GM12878 (cell line): ENCODE results near the gene HRCT1. TPM values are rescaled to one million over a fixed set of nuclear protein-coding genes. Genes with fewer than 3 reads are reported as not detected.

Source experiments
- ATAC-seq: fragments of 200-7000 bp; cut with Tn5 transposase; 3 replicates; pipeline ENCODE4 v1.9.1; 2020; ENCODE audit warnings: mild to moderate bottlenecking, moderate library complexity
- BruUV-seq: library from RNA; stranded (reverse); fragments of 400-500 nt; replicated peaks from 2 replicates; lab custom pipeline; 2021; lab: Mats Ljungman, UMichigan
- CTCF ChIA-PET: fragments of 300-600 bp; sonication (Branson Sonifier 250); formaldehyde crosslinking; extraction: SDS; loops from one replicate; lab custom pipeline; 2021; ENCODE audit warnings: inconsistent platforms; lab: Yijun Ruan, JAX
- POLR2A ChIA-PET: fragments of 350-600 bp; formaldehyde crosslinking; extraction: SDS; loops from one replicate; lab custom pipeline; 2021; ENCODE audit warnings: inconsistent platforms; lab: Charles Lee
- RAD21 ChIA-PET: fragments of 300-600 bp; sonication (Branson Sonifier 250); formaldehyde crosslinking; loops from one replicate; lab custom pipeline; 2023; ENCODE audit warnings: antibody characterized with exemption; ENCODE audit not compliant: unreplicated experiment; lab: Charles Lee
- SMC1A ChIA-PET: fragments of 300-600 bp; sonication (Branson Sonifier 250); formaldehyde crosslinking; loops from one replicate; lab custom pipeline; 2023; ENCODE audit not compliant: unreplicated experiment, uncharacterized antibody; lab: Charles Lee
- DNase-seq: peaks from one replicate; pipeline ENCODE4 v3.0.0-alpha.2; 2011; ENCODE audit warnings: low read depth, low spot score
- FAIRE-seq: peaks from 3 replicates; lab custom pipeline; 2011; peaks lifted over from hg19 to GRCh38; lab: Jason Lieb, UNC
- H2AFZ ChIP-seq: 2 replicates; pipeline ENCODE4 v1.6.0; 2011; ENCODE audit warnings: low read depth, low read length, control low read depth; ENCODE audit not compliant: control insufficient read depth
- H3K27ac ChIP-seq: 2 replicates; pipeline ENCODE4 v1.5.1; 2011; ENCODE audit warnings: control low read depth; ENCODE audit not compliant: control insufficient read depth, insufficient read depth
- H3K27me3 ChIP-seq, 2 experiments: replicated peaks in 1 of 2; 2 replicates each; pipeline versions ENCODE4 v1.6.0 to v1.6.1; 2011; ENCODE audit warnings: low read length in 1 of 2; ENCODE audit not compliant: control insufficient read depth in 2 of 2, insufficient read depth in 2 of 2
- H3K36me3 ChIP-seq, 2 experiments: 2 replicates each; pipeline ENCODE4 v1.5.1; 2011; ENCODE audit warnings: low read length in 1 of 2; ENCODE audit not compliant: control insufficient read depth in 2 of 2, insufficient read depth in 2 of 2
- H3K4me1 ChIP-seq: 2 replicates; pipeline ENCODE4 v1.6.1; 2011; ENCODE audit warnings: mild to moderate bottlenecking, low read length, moderate library complexity, mixed read lengths; ENCODE audit not compliant: control insufficient read depth, insufficient read depth
- H3K4me2 ChIP-seq: 2 replicates; pipeline ENCODE4 v1.6.0; 2011; ENCODE audit warnings: control low read depth; ENCODE audit not compliant: control insufficient read depth, insufficient read depth
- H3K4me3 ChIP-seq: fragments of 200-600 bp; sonication (generic); 2 replicates; pipeline ENCODE4 v1.5.1; 2016
- H3K79me2 ChIP-seq: 2 replicates; pipeline ENCODE4 v1.6.0; 2011; ENCODE audit warnings: low read length; ENCODE audit not compliant: control insufficient read depth, insufficient read depth
- H3K9ac ChIP-seq: 2 replicates; pipeline ENCODE4 v1.8.0; 2011; ENCODE audit warnings: low read length, control low read depth, mixed read lengths; ENCODE audit not compliant: control insufficient read depth, insufficient read depth
- H3K9me3 ChIP-seq: replicated peaks from 3 replicates; pipeline ENCODE4 v1.5.1; 2011; ENCODE audit warnings: mild to moderate bottlenecking, low read length; ENCODE audit not compliant: control insufficient read depth, insufficient read depth
- H4K20me1 ChIP-seq: 2 replicates; pipeline ENCODE4 v1.6.0; 2011; ENCODE audit not compliant: control insufficient read depth, insufficient read depth
- ASH2L ChIP-seq: fragments of 300-600, 200-600 bp; sonication (generic); IDR thresholded peaks from 2 replicates; pipeline ENCODE4 v1.6.1; 2017; ENCODE audit warnings: low read depth, mild to moderate bottlenecking, borderline replicate concordance
- CTCF ChIP-seq, 3 experiments: IDR thresholded peaks in 2 of 3; conservative IDR thresholded peaks in 1 of 3; 2 replicates each; pipeline ENCODE4 v1.5.1; 2011; ENCODE audit warnings: low read depth in 3 of 3, low read length in 3 of 3, mild to moderate bottlenecking in 3 of 3, control low read depth in 2 of 3, moderate library complexity in 2 of 3, inconsistent platforms in 1 of 3, mixed read lengths in 1 of 3; ENCODE audit not compliant: control insufficient read depth in 2 of 3, insufficient read depth in 1 of 3; ENCODE audit errors: extremely low read depth in 1 of 3
- EGR1 ChIP-seq, 2 experiments: IDR thresholded peaks; 1 replicate in 1 of 2; 2 replicates in 1 of 2; pipeline ENCODE4 v1.6.1; 2011 to 2012; ENCODE audit warnings: low read depth in 2 of 2, low read length in 2 of 2, borderline replicate concordance in 1 of 2, mild to moderate bottlenecking in 1 of 2, moderate library complexity in 1 of 2
- IKZF1 ChIP-seq: fragments of 450-650 bp; conservative IDR thresholded peaks from 2 replicates; pipeline ENCODE4 v1.6.1; 2017; ENCODE audit warnings: antibody characterized with exemption, mild to moderate bottlenecking
- MEF2B ChIP-seq: fragments of 450-650 bp; IDR thresholded peaks from 2 replicates; pipeline ENCODE4 v1.6.1; 2018; ENCODE audit warnings: mild to moderate bottlenecking, moderate library complexity; ENCODE audit not compliant: partially characterized antibody, poor library complexity, severe bottlenecking
- MLLT1 ChIP-seq: fragments of 450-650 bp; IDR thresholded peaks from 2 replicates; pipeline ENCODE4 v1.6.1; 2016; ENCODE audit warnings: mild to moderate bottlenecking
- NR2C1 ChIP-seq: fragments of 450-650 bp; IDR thresholded peaks from 2 replicates; pipeline ENCODE4 v1.6.1; 2017; ENCODE audit warnings: antibody characterized with exemption, mild to moderate bottlenecking, moderate library complexity
- PML ChIP-seq: IDR thresholded peaks from 2 replicates; pipeline ENCODE4 v1.6.1; 2012; ENCODE audit warnings: low read length, inconsistent platforms
- RUNX3 ChIP-seq: IDR thresholded peaks from 2 replicates; pipeline ENCODE4 v1.6.1; 2012; ENCODE audit warnings: low read length, inconsistent platforms
- SMAD5 ChIP-seq: IDR thresholded peaks from 2 replicates; pipeline ENCODE4 v1.6.1; 2016; ENCODE audit warnings: antibody characterized with exemption, low read depth
- TBL1XR1 ChIP-seq: IDR thresholded peaks from 2 replicates; pipeline ENCODE4 v1.6.1; 2012; ENCODE audit warnings: low read depth, low read length, improper control_type of control experiment
- ZBTB33 ChIP-seq: fragments of 450-650 bp; IDR thresholded peaks from 2 replicates; pipeline ENCODE4 v1.6.1; 2017; ENCODE audit warnings: mild to moderate bottlenecking
- WGBS: methylation state at CpG from one replicate; pipeline ENCODE4 v1.1.6; 2016; ENCODE audit warnings: low lambda C conversion rate; ENCODE audit not compliant: insufficient replicate concordance, insufficient coverage; ENCODE audit errors: missing lambda C conversion rate; 5-methylcytosine and 5-hydroxymethylcytosine counted together
- in situ Hi-C: fragments of 300-500 bp; cut with MboI; formaldehyde crosslinking; loops from 9 replicates; pipeline ENCODE4 v1.14.3; 2018; ENCODE audit warnings: mixed read lengths
- intact Hi-C: fragments of 100-400 bp; cut with micrococcal nuclease; formaldehyde crosslinking; loops from one replicate; pipeline ENCODE4 v1.14.2; 2022; ENCODE audit not compliant: unreplicated experiment
- polyA plus RNA-seq, 11 experiments: library from polyadenylated mRNA; depleted of rRNA in 4 of 11; unstranded in 6 of 11; stranded (reverse) in 5 of 11; fragments of >200 nt; fragmentation: Nextera tagmentation in 4 of 11; fragmentation: Illumina TruSeq in 1 of 11; extraction: Ambion mirVana in 4 of 11; extraction: Trizol in 1 of 11; gene quantifications; 1 replicate in 1 of 11; 2 replicates in 10 of 11; pipeline versions ENCODE4 v1.2.1 to v1.2.3, GENCODE V29; 2011 to 2016; ENCODE audit warnings: inconsistent platforms in 2 of 11, missing spikeins in 2 of 11, low read depth in 1 of 11
- total RNA-seq, 4 experiments: library from RNA; depleted of rRNA in 3 of 4; stranded (reverse); fragments of >200 nt in 3 of 4; fragmentation: Illumina TruSeq in 1 of 4; extraction: Trizol in 1 of 4; gene quantifications; 2 replicates each; pipeline versions ENCODE4 v1.2.1 to v1.2.3, GENCODE V29; 2013 to 2021
- TF ChIP-seq, protein P1 (sequence below): IDR thresholded peaks from 2 replicates; pipeline ENCODE4 v1.6.1; 2012; ENCODE audit warnings: low read depth, low read length, improper control_type of control experiment

HRCT1 gene
- total and polyA plus RNA-seq, 10 of the 15 experiments (the other 5 are each of a cell fraction or from before 2014, with no cell fraction given): not detected

GRCh38 chr9:35906923-35907699 lies 1.1 kb downstream of the HRCT1 start:
- no peak overlapping the region for H3K4me2 ChIP-seq
- H3K27ac ChIP-seq: no peak overlapping the region
- H3K36me3 ChIP-seq: no peaks in the 10 kb centered on the region
- in situ Hi-C loops (no loop called here), intact Hi-C loops (no loop called here)
- ChIA-PET POLR2A (interaction anchor here (0.6 kb wide), 1 partner anchor 124 kb away, joined by 4 read pairs; no protein-coding TSS in a partner anchor), SMC1A (no interaction called here), RAD21 (no interaction called here), CTCF (no interaction called here)
- H4K20me1 ChIP-seq: no peaks in the 10 kb centered on the region
- H3K9me3 ChIP-seq: no peaks in the 10 kb centered on the region
- no peak overlapping the region for H3K4me3 ChIP-seq
- peaks cover 0 to 1% of the 10 kb centered on the region in 2 experiments; a peak in 2 of 4 replicates for H3K27me3 ChIP-seq
- H3K4me1 ChIP-seq: no peaks in the 10 kb centered on the region
- no peak overlapping the region for H3K9ac ChIP-seq
- no peaks in the 10 kb centered on the region for H3K79me2 ChIP-seq
- BruUV-seq: no TSS peak
- WGBS: 50% methylated on average over 12 of the region's 14 CpGs
- FAIRE-seq: no peak
- no peak overlapping the region for H2AFZ ChIP-seq
- ATAC-seq: no peak
- no peak for DNase-seq
- TF ChIP-seq ZBTB33 (no peak), CTCF (IDR thresholded peaks at IDR 0.05 in 2 of 3, conservative IDR thresholded peaks at IDR 0.05 in 1 of 3; ENCODE audit: control insufficient read depth in 2 of 3, extremely low read depth in 1 of 3, insufficient read depth in 1 of 3, low read depth in 3 of 3, low read length in 3 of 3) (no peak), IKZF1 (no peak), SMAD5 (no peak), ASH2L (no peak), MEF2B (no peak), MLLT1 (no peak), TBL1XR1 (no peak), RUNX3 (no peak), NR2C1 (no peak), EGR1 (IDR thresholded peaks at IDR 0.05; ENCODE audit: borderline replicate concordance in 1 of 2, low read depth in 2 of 2, low read length in 2 of 2) (no peak), PML (no peak)
- TF ChIP-seq, protein P1, sequence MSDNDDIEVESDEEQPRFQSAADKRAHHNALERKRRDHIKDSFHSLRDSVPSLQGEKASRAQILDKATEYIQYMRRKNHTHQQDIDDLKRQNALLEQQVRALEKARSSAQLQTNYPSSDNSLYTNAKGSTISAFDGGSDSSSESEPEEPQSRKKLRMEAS: no peak
